Ascending aorta (tissue), 2 donors: ENCODE results near the gene KCNQ1. TPM values are rescaled to one million over a fixed set of nuclear protein-coding genes. Genes with fewer than 3 reads are reported as not detected.

Source experiments
- DNase-seq, 2 donors: peaks; one replicate each; pipeline ENCODE4 v3.0.0-alpha.2; 2019; ENCODE audit warnings: low spot score in 2 of 2
- H3K27ac ChIP-seq, 2 donors: fragments of 200-600 bp; sonication (generic); one replicate each; pipeline ENCODE4 v1.5.1; 2016 to 2017; ENCODE audit warnings: mild to moderate bottlenecking in 1 of 2
- H3K27me3 ChIP-seq: fragments of 200-600 bp; sonication (generic); one replicate; pipeline ENCODE4 v1.5.1; 2017
- H3K36me3 ChIP-seq, 2 donors: fragments of 200-600 bp; sonication (generic); one replicate each; pipeline ENCODE4 v1.5.1; 2016
- H3K4me1 ChIP-seq, 2 donors: fragments of 200-600 bp; sonication (generic); one replicate each; pipeline ENCODE4 v1.5.1; 2016 to 2017; ENCODE audit warnings: mild to moderate bottlenecking in 1 of 2
- H3K4me3 ChIP-seq, 2 donors: fragments of 200-600 bp; sonication (generic); one replicate each; pipeline ENCODE4 v1.5.1; 2016 to 2017; ENCODE audit warnings: mild to moderate bottlenecking in 1 of 2
- H3K9me3 ChIP-seq, 2 donors: fragments of 200-600 bp; sonication (generic); one replicate each; pipeline ENCODE4 v1.5.1; 2016
- intact Hi-C: fragments of 100-400 bp; cut with DNase I; formaldehyde crosslinking; loops from one replicate; pipeline ENCODE4 v1.15.1; 2023
- total RNA-seq: library from RNA; depleted of rRNA; stranded (reverse); fragments of >200 nt; gene quantifications from one replicate; pipeline ENCODE4 v1.1.0, GENCODE V29; 2016
- TF ChIP-seq, protein P1 (sequence below), 3 experiments: fragments of 200-600 bp in 2 of 3; fragments of 450-650 bp in 1 of 3; sonication (generic) in 2 of 3; IDR thresholded peaks; one replicate each; pipeline ENCODE4 v1.5.1; 2016 to 2019; ENCODE audit warnings: antibody characterized with exemption in 3 of 3, mild to moderate bottlenecking in 1 of 3, moderate library complexity in 1 of 3

The KCNQ1 gene
- total RNA-seq, 1 donor from 2014 or later: 2.3 TPM

- Histone ChIP-seq H3K27me3 (no peaks in the 10 kb centered on the region), H3K36me3 (no peaks in the 10 kb centered on the region), H3K9me3 (no peaks in the 10 kb centered on the region), H3K27ac (no peak overlapping the region), H3K4me3 (no peak overlapping the region), H3K4me1 (no peaks in the 10 kb centered on the region)
- no peak for DNase-seq
- TF ChIP-seq, protein P1, sequence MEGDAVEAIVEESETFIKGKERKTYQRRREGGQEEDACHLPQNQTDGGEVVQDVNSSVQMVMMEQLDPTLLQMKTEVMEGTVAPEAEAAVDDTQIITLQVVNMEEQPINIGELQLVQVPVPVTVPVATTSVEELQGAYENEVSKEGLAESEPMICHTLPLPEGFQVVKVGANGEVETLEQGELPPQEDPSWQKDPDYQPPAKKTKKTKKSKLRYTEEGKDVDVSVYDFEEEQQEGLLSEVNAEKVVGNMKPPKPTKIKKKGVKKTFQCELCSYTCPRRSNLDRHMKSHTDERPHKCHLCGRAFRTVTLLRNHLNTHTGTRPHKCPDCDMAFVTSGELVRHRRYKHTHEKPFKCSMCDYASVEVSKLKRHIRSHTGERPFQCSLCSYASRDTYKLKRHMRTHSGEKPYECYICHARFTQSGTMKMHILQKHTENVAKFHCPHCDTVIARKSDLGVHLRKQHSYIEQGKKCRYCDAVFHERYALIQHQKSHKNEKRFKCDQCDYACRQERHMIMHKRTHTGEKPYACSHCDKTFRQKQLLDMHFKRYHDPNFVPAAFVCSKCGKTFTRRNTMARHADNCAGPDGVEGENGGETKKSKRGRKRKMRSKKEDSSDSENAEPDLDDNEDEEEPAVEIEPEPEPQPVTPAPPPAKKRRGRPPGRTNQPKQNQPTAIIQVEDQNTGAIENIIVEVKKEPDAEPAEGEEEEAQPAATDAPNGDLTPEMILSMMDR (IDR thresholded peaks at IDR 0.05): no peak
- intact Hi-C loops: no loop called here
Observed at GRCh38 chr11:2411446-2412305, 33.1 kb upstream of the KCNQ1 start.

GRCh38 chr11:2412323-2412722, 32.5 kb upstream of the KCNQ1 start:
- TF ChIP-seq, protein P1 (IDR thresholded peaks at IDR 0.05): no peak
- intact Hi-C loops: no loop called here
- no peak overlapping the region for H3K27ac ChIP-seq
- H3K9me3 ChIP-seq: no peaks in the 10 kb centered on the region
- no peak for DNase-seq
- H3K4me1 ChIP-seq: no peaks in the 10 kb centered on the region
- no peak overlapping the region for H3K4me3 ChIP-seq
- no peaks in the 10 kb centered on the region for H3K36me3 ChIP-seq
- no peaks in the 10 kb centered on the region for H3K27me3 ChIP-seq

DNA sequence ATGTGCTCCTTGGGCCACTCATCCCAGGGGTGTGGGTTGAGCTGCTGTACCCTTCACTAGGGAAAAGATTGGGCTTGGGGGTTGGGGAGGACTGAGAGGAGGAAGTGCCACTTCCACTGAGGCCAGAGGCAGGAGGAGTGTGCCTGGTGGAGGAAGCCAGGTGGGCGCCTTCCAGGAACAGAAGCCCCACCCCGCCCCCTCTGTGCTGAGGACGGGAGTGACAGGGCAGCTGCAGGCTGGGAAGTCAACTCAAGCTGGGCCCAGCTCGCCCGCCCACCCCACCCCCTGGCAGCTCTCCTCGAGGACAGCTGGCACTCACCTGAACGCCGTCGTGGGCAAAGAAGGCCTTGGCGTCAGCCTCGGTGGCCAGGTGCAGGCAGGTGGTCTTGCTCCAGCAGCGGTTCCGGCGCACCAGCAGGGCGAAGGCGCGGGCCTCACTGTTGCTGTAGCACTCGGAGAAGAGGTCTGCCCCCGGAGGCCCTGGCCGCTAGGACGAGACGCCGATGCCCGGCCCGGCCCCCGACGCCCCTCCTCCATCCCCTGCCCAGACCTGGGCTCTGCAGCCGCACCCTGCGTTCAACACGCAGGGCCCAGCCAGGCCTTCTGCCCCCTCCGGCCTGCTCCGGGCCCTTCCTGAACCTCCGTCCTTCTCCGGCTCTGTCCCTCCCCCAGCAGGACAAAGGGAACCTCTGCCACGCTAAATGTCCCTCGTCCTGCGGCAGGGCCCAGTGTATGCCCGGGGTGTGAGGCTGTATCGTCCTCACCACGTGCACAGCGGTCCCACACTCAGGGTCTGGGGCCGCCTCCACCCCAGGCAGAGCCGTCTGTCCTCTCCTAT, 30.8 kb upstream of the KCNQ1 start:
- no peak overlapping the region for H3K27ac ChIP-seq
- H3K4me1 ChIP-seq: no peaks in the 10 kb centered on the region
- intact Hi-C loops: no loop called here
- no peaks in the 10 kb centered on the region for H3K9me3 ChIP-seq
- TF ChIP-seq, protein P1 (IDR thresholded peaks at IDR 0.05): no peak
- no peak for DNase-seq
- H3K27me3 ChIP-seq: no peaks in the 10 kb centered on the region
- no peak overlapping the region for H3K4me3 ChIP-seq
- no peaks in the 10 kb centered on the region for H3K36me3 ChIP-seq

DNA sequence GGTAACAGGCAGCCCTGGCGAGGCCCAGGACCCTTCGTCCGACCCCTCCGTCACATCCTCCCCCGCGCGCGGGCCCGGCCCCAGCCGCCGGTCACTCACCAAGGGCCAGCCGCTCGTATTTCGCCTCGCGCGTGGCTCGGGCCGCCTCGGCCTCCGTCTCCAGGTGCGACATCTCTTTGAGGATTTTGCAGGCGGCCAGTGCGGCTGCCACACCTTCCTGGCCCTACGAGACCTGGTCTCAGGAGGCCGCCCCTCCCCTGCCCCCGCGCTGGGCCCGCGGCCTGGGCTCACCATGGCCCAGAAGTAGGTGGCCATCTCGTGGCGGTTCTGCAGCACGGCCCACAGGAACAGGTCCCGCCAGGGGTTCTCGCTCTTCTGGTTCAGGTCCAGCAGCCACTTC, 30.2 kb upstream of the KCNQ1 start:
- intact Hi-C loops: no loop called here

DNA sequence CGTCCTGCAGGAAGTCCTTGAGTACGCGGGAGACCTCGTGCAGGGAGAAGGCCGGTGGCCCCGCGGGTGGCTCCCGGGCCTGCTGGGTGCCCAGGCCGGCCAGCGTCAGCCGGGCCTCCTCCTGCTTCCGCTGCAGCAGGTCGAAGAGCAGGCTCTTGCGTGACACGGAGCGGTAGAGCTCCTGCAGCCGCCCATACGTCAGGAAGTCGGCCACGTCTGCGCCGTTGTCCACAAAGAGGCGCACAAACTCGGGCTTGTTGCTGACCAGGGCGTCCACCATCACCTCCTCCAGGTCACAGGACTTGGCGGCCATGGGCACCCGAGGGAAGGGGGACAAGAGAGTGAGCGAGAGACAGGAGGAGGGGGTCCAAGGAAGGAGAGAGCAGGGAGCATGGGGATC, 29.6 kb upstream of the KCNQ1 start:
- no peak for DNase-seq
- H3K27ac ChIP-seq: no peak overlapping the region
- H3K36me3 ChIP-seq: no peaks in the 10 kb centered on the region
- intact Hi-C loops: no loop called here
- H3K27me3 ChIP-seq: no peaks in the 10 kb centered on the region
- H3K4me3 ChIP-seq: no peak overlapping the region
- H3K4me1 ChIP-seq: no peaks in the 10 kb centered on the region
- no peaks in the 10 kb centered on the region for H3K9me3 ChIP-seq
- TF ChIP-seq, protein P1 (IDR thresholded peaks at IDR 0.05): no peak

More for the DNA sequence above, 30.2 kb upstream of the KCNQ1 start:
- Histone ChIP-seq H3K36me3 (no peaks in the 10 kb centered on the region), H3K4me1 (no peaks in the 10 kb centered on the region), H3K27ac (no peak overlapping the region), H3K4me3 (no peak overlapping the region), H3K9me3 (no peaks in the 10 kb centered on the region), H3K27me3 (no peaks in the 10 kb centered on the region)
- DNase-seq: no peak
- TF ChIP-seq, protein P1 (IDR thresholded peaks at IDR 0.05): no peak
